ENCODE measurements around the gene IKZF1.

IKZF1 gene

GRCh38 chr7:50304129-50304910 lies at the start of gene IKZF1:
Gene IKZF1 (plus strand): TSS chr7:50304716. CDS start chr7:50319062, 14,346 bp downstream.
- DNase-seq (ENCODE audit: extremely low spot score, insufficient read length, low read depth) = no peak
- FAIRE-seq = no peak

- FAIRE-seq (no peak), DNase-seq (ENCODE audit: extremely low spot score, insufficient read length, low read depth) (no peak)
Observed at GRCh38 chr7:50261593-50261992, 42.9 kb upstream of the IKZF1 start.

GRCh38 chr7:50262446-50262845 lies 42.1 kb upstream of the IKZF1 start:
- FAIRE-seq (no peak), DNase-seq (ENCODE audit: extremely low spot score, insufficient read length, low read depth) (no peak)

- peak; percentile 97 for FAIRE-seq
- no peak for DNase-seq (ENCODE audit: extremely low spot score, insufficient read length, low read depth)
Observed at GRCh38 chr7:50262916-50263690, 41.4 kb upstream of the IKZF1 start.

GRCh38 chr7:50264908-50265307 lies 39.6 kb upstream of the IKZF1 start:
- DNase-seq (ENCODE audit: extremely low spot score, insufficient read length, low read depth) (no peak), FAIRE-seq (peak; percentile 57)

- no peak for DNase-seq (ENCODE audit: extremely low spot score, insufficient read length, low read depth)
Observed at GRCh38 chr7:50265968-50266634, 38.4 kb upstream of the IKZF1 start.

GRCh38 chr7:50266635-50267386 lies 37.7 kb upstream of the IKZF1 start:
- FAIRE-seq = peak; percentile 97
- no peak for DNase-seq (ENCODE audit: extremely low spot score, insufficient read length, low read depth)

More at GRCh38 chr7:50265968-50266634, 38.4 kb upstream of the IKZF1 start:
- peak; percentile 45 for FAIRE-seq

GRCh38 chr7:50267525-50268041 lies 36.9 kb upstream of the IKZF1 start:
- DNase-seq (ENCODE audit: extremely low spot score, insufficient read length, low read depth) (no peak), FAIRE-seq (no peak)

GRCh38 chr7:50268223-50268622 lies 36.3 kb upstream of the IKZF1 start:
- FAIRE-seq (peak; percentile 90), DNase-seq (ENCODE audit: extremely low spot score, insufficient read length, low read depth) (no peak)

GRCh38 chr7:50268990-50269389 lies 35.5 kb upstream of the IKZF1 start:
- FAIRE-seq (peak; percentile 59), DNase-seq (ENCODE audit: extremely low spot score, insufficient read length, low read depth) (no peak)

GRCh38 chr7:50270531-50271018 lies 33.9 kb upstream of the IKZF1 start:
- DNase-seq (ENCODE audit: extremely low spot score, insufficient read length, low read depth) (no peak), FAIRE-seq (peak; percentile 98)

GRCh38 chr7:50272808-50273207 lies 31.7 kb upstream of the IKZF1 start:
- DNase-seq (ENCODE audit: extremely low spot score, insufficient read length, low read depth) (no peak), FAIRE-seq (peak; percentile 85)

- DNase-seq (ENCODE audit: extremely low spot score, insufficient read length, low read depth) (no peak), FAIRE-seq (no peak)
Observed at GRCh38 chr7:50273301-50273700, 31.2 kb upstream of the IKZF1 start.

GRCh38 chr7:50273870-50274269 lies 30.6 kb upstream of the IKZF1 start:
- FAIRE-seq (peak; percentile 56), DNase-seq (ENCODE audit: extremely low spot score, insufficient read length, low read depth) (no peak)

- FAIRE-seq (peak; percentile 24), DNase-seq (ENCODE audit: extremely low spot score, insufficient read length, low read depth) (no peak)
Observed at GRCh38 chr7:50274361-50274760, 30.2 kb upstream of the IKZF1 start.

- peak; percentile 55 for FAIRE-seq
Observed at GRCh38 chr7:50275430-50275829, 29.1 kb upstream of the IKZF1 start.

GRCh38 chr7:50276483-50276882 lies 28.0 kb upstream of the IKZF1 start:
- no peak for DNase-seq (ENCODE audit: extremely low spot score, insufficient read length, low read depth)
- peak; percentile 63 for FAIRE-seq

More at GRCh38 chr7:50275430-50275829, 29.1 kb upstream of the IKZF1 start:
- DNase-seq (ENCODE audit: extremely low spot score, insufficient read length, low read depth) = no peak

- FAIRE-seq = no peak
- DNase-seq (ENCODE audit: extremely low spot score, insufficient read length, low read depth) = no peak
Observed at GRCh38 chr7:50278120-50278519, 26.4 kb upstream of the IKZF1 start.

- DNase-seq (ENCODE audit: extremely low spot score, insufficient read length, low read depth) (no peak), FAIRE-seq (peak; percentile 97)
Observed at GRCh38 chr7:50281680-50282445, 22.7 kb upstream of the IKZF1 start.
